Measurements from ENCODE around the gene IGFBP4.

Gene IGFBP4

DNA sequence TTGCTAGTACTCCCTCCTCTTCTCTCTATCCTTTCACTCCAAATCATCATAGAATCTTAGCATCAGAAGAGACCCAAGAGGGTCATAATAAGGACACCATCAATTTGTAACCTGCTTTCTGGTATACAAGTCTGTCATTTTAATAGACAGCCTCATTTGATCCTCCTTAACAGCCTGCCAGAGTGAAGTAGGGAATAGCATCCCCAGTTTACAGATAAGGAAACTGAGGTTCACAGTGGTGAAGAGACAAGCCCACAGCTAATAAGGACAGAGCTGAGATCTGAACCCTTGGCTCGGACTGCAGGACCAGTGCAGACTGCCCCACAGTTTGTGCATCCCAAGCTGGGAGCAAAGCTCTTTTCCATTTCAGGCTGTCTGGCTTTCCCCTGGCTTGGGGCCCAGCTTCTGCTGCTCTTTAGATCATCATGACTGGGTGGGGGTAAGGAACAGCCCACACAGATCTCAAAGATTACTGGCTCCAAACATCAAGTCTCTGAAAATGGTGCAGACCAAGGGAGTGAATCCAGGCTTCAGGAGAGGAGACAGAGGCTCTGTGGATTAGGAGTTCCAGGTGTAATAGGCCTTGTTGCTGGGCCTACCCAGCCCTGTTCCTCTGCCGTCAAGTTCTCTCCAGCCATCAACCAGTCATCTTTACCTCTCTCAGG lies 10.3 kb upstream of the IGFBP4 start:
- DNase-seq = no peak

DNA sequence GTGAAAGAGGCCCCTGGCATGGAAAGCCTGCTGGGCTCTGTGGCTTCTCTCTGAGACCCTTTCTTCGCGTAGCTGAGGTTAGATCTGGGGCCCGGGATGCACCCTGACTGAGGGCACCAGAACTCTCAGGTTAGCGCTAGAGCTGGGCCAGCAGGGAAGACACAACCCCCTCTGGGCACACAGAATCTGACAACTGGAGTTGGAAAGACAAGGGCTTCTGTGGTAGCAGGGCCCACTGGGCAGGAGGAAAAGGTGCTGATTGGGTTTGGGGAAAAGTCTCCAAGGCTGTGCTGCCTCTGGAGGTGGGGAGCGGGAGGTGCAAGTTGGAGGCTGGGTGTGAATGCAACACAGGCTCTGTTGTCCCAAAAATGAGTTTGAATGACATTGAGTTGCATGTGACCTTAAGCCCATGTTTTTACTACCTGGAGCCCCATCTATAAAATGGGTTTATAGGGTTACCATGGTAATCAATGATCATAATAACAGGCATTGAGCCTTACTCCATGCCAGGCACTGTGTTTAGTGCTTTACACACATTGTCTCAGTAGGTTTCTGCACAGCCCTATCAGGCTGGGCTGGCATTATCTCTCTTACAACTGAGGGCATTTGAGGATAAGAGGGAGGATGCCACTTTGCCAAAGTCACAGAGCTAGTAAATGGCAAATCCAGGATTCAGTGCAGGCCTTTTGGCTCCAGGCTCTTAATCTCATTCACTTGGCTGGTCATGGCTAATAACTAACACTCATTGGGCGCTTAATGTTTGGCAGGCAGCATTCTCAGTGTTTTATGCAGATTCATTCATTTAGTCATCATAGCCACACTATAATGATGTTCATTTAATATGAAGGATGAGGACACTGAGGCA lies 9.5 kb upstream of the IGFBP4 start:
- no peak for DNase-seq

- no peak for DNase-seq
These were observed 6.6 kb upstream of the IGFBP4 start for GRCh38 chr17:40436636-40437035.

- no peak for DNase-seq
These were observed 6.0 kb upstream of the IGFBP4 start for GRCh38 chr17:40437095-40437732.

GRCh38 chr17:40440166-40440565 lies 3.1 kb upstream of the IGFBP4 start:
- no peak for DNase-seq

GRCh38 chr17:40442392-40443195 lies 656 bp upstream of the IGFBP4 start:
- no peak for DNase-seq

GRCh38 chr17:40443988-40444899 lies 994 bp downstream of the IGFBP4 start:
- DNase-seq = no peak

- no peak for DNase-seq
These were observed 2.7 kb downstream of the IGFBP4 start for GRCh38 chr17:40445751-40446468.

DNA sequence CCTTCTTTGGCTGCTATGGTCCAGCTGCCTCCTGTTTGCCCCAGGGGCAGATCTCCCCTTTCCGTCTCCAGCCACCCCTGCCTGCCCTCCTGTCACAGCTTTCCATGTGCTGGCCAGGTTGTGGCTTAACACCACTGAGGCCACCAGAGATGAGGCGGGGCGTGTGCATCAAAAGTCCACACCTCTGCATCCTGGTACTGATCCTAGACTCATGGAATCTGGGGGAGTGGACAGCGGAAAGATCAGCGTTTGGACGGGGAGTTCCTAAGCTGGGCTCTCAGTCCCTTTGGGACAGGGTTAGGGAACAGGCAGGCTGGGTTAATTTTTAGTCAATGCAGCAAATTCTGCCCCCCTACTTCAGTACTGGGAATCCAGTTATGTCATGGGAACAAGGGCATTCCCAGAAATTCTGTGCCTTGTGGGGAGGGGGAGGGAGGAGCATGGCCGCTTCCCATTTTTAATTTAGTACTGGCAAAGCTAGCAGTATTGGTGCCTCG lies 3.9 kb downstream of the IGFBP4 start:
- DNase-seq = no peak

DNA sequence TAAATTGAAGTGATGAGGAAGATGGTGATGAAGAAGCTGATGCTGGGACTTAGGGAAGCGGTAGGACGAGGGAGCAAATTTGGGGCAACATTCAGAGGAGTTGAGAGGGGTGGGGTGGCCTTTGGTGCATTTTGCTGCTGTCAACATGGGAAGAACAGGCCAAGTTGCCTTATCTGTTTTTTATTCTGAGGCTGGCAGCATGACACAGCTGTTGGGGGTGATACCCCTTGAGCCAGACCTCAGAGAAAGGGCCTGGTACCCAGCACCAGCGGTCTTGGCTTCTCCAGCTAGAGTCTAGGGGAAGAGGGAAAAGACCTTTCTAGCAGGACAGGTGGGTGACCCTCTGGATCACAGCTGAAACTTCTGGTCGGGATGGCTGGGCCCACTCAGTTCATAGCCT lies 4.6 kb downstream of the IGFBP4 start:
- no peak for DNase-seq

DNA sequence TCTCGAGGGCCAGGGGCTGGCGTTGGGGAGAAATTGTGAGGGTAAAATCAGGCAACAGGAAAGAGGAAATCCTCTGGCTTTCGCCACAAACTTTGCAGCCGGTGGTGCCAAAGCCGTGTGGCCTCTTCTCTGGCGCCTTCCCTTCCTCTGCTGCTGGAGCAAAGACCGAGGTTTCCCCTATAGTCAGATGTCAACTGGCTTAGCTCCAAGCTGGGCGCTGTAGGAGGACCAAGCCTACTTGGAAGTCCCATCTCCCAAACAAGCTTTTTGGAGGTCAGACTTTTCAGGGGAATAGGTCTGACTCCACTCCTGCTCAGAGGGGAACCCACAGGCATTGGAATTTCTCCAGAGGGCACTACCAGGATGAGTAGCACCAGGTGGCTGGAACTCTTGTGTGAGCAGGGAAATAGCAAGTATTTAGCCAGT lies 5.0 kb downstream of the IGFBP4 start:
- DNase-seq = no peak

GRCh38 chr17:40448639-40449261 lies 5.5 kb downstream of the IGFBP4 start:
- DNase-seq = no peak

GRCh38 chr17:40450175-40450574 lies 6.9 kb downstream of the IGFBP4 start:
- peak; percentile 33 for DNase-seq

DNA sequence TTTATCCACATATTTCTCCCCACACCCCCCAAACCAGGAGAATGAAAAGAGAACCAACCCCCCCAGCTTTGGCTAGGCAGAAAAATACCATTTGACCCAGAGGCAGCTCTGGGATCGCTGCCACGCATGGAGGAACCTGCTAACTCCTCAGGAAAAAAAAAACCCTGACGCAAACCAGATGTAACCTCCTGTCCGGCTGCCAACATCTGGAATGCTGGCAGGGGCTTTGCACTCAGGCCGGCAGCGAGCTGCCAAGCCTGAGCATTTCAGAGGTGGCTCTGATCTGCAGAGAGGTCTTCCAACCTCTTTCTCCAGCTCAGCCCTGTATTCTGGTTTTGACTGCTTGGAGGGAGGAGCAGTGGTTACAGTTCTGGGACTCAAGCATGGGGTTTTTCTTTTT lies 8.2 kb downstream of the IGFBP4 start:
- DNase-seq = no peak

DNA sequence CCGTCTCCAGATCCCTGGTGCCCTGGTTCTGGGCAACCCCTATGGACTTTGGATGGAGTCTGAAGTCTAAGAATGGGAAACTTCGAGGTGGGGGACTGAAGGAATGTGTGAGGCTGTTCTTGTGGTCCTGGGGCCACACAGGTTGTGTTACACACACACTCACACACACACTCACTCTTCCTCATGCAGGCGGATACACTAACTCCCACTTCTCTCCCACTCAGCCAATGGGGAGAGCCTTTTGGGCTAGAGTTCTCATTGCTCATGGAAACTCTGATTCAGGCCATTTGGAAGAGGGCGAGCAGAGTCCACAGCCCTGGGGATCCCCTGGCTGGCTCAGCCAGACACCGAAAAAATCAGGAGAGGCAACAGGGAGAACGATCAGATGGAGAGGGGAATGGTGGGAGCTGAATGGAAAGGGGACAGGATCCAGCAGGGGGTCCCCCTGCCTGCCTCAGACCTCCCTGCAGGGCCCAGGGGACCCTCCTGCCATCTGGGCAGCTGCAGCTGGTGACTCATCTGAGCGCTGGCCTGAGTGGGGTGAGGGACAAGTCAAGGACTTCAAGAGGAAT lies 9.1 kb downstream of the IGFBP4 start:
- no peak for DNase-seq

GRCh38 chr17:40452921-40453378 lies 9.7 kb downstream of the IGFBP4 start:
- no peak for DNase-seq

DNA sequence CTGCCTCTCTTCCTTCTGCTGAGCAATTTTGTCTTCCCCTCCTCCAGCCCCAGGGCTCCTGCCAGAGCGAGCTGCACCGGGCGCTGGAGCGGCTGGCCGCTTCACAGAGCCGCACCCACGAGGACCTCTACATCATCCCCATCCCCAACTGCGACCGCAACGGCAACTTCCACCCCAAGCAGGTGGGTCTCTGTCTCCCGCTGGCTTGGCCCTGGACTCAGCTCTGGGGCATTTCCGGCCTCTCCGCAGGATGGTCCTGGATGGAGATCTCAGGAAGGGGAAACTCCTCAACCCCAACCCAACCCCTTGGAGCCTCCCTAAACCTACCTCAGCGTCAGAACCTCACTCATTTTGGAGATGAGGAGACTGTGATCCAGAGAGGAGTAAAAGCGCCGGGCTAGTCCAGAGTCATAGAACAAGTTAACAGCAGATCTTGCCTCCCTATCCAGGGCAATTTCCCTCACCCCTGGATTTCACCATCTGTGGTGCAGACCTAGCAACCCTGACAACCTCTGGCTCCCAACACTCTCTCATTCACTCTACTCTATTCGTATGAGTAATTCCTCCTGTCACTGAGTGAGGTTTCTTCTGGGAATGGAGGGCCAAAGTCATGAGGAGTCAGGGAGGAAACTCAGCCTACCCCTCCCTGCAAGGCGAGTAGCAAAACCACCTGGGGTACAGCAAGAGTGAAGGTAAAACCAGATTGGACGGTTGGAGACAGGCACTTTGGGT lies 10.8 kb downstream of the IGFBP4 start:
- no peak for DNase-seq

DNA sequence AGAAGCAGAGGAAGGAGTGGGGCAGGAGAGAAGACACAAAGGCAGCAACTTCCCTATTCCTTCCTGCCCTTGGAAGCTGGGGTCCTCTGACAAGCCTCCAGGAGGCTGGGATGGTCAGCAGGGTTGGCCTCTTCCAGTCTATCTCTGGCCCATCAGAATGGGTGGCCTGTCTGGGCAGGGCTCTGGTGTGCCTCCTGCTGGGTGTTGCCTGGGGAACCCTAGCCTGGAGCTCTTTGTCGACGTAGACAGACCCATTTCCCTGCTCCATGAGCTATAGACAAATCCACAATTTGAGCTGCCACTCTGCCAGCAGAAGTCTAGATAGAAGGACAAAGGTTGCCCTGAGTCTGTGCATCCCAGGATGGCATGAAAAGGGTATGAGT lies 11.4 kb downstream of the IGFBP4 start:
- DNase-seq = no peak

DNA sequence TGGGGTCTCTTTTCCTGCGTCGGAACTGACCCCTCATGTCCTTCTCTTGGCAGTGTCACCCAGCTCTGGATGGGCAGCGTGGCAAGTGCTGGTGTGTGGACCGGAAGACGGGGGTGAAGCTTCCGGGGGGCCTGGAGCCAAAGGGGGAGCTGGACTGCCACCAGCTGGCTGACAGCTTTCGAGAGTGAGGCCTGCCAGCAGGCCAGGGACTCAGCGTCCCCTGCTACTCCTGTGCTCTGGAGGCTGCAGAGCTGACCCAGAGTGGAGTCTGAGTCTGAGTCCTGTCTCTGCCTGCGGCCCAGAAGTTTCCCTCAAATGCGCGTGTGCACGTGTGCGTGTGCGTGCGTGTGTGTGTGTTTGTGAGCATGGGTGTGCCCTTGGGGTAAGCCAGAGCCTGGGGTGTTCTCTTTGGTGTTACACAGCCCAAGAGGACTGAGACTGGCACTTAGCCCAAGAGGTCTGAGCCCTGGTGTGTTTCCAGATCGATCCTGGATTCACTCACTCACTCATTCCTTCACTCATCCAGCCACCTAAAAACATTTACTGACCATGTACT lies 13.2 kb downstream of the IGFBP4 start:
- no peak for DNase-seq
